ENCODE data around the gene FBXO41. TPM values are rescaled to one million over a fixed set of nuclear protein-coding genes. Genes with fewer than 3 reads are reported as not detected.

Gene FBXO41
- total and polyA plus RNA-seq, 2 donors (not counting 3 experiments of a cell fraction or from before 2014, with no cell fraction given) = 0.88 to 1.5 TPM

GRCh38 chr2:73265298-73266060 is 18.8 kb downstream of the FBXO41 start:
- POLR2A ChIA-PET = no interaction called here
- no TSS peak for BruUV-seq (replicated peaks)
- no peaks in the 10 kb centered on the region for H3K4me1 ChIP-seq (ENCODE audit: control insufficient read depth, extremely low read depth, insufficient read depth, low read length)
- no peaks in the 10 kb centered on the region for H3K36me3 ChIP-seq (ENCODE audit: control insufficient read depth in 2 of 2, extremely low read depth in 1 of 2, insufficient read depth in 2 of 2, low read length in 2 of 2)
- no peak overlapping the region for H3K9ac ChIP-seq (replicated peaks; ENCODE audit: extremely low read depth, insufficient read depth, low read length)
- no peak overlapping the region for H3K4me3 ChIP-seq (replicated peaks in 1 of 3; ENCODE audit: insufficient read depth in 1 of 3, low read depth in 1 of 3, low read length in 3 of 3)
- H3K9me3 ChIP-seq (replicated peaks; ENCODE audit: control insufficient read depth, insufficient read depth, low read length) = no peaks in the 10 kb centered on the region
- intact Hi-C loops (cut with micrococcal nuclease) (no loop called here), dilution Hi-C loops (cut with MboI; ENCODE audit: extremely low pct_ligation_motif_present, low sequenced_read_pairs) (no loop called here)
- DNase-seq (ENCODE audit: low read depth, low spot score) (no peak), FAIRE-seq (no peak)
- no peak overlapping the region for H2AFZ ChIP-seq (ENCODE audit: low read depth, low read length)
- CTCF ChIA-PET = no interaction called here
- H3K27ac ChIP-seq (ENCODE audit: insufficient read depth, low read depth, low read length) = no peak overlapping the region
- no peaks in the 10 kb centered on the region for H4K20me1 ChIP-seq (replicated peaks; ENCODE audit: control insufficient read depth, extremely low read depth, insufficient read depth, low read length)
- no peaks in the 10 kb centered on the region for H3K9me1 ChIP-seq (replicated peaks; ENCODE audit: control insufficient read depth, extremely low read depth, insufficient read depth, low read length)
- no peak for TF ChIP-seq GATA2 (IDR thresholded peaks at IDR 0.05; ENCODE audit: insufficient read depth, insufficient read length, low read depth, low read length)
- TF ChIP-seq CTCF (IDR thresholded peaks at IDR 0.05; ENCODE audit: extremely low read depth in 1 of 2, insufficient read depth in 1 of 2, low read depth in 1 of 2, low read length in 2 of 2) = no peak
- no peak for TF ChIP-seq MAX (IDR thresholded peaks at IDR 0.05; ENCODE audit: insufficient read depth, insufficient read length)
- H3K27me3 ChIP-seq (ENCODE audit: control insufficient read depth in 2 of 2, insufficient read depth in 2 of 2, low read length in 2 of 2) = peaks cover 30 to 34% of the 10 kb centered on the region in 2 experiments
- no peaks in the 10 kb centered on the region for H3K79me2 ChIP-seq (ENCODE audit: control insufficient read depth, insufficient read depth, low read length)
- no peak overlapping the region for H3K4me2 ChIP-seq (ENCODE audit: insufficient read depth, low read length)

GRCh38 chr2:73264783-73265182 is 19.5 kb downstream of the FBXO41 start:
- BruUV-seq (replicated peaks) = no TSS peak
- no peak for TF ChIP-seq MYC (IDR thresholded peaks at IDR 0.05; ENCODE audit: low read depth, low read length)
- TF ChIP-seq MAX (IDR thresholded peaks at IDR 0.05; ENCODE audit: insufficient read depth, insufficient read length) = no peak
- no peak for TF ChIP-seq CTCF (IDR thresholded peaks at IDR 0.05; ENCODE audit: extremely low read depth in 1 of 2, insufficient read depth in 1 of 2, low read depth in 1 of 2, low read length in 2 of 2)
- dilution Hi-C loops (cut with MboI; ENCODE audit: extremely low pct_ligation_motif_present, low sequenced_read_pairs) = no loop called here
- Histone ChIP-seq H2AFZ (ENCODE audit: low read depth, low read length) (no peak overlapping the region), H3K36me3 (ENCODE audit: control insufficient read depth in 2 of 2, extremely low read depth in 1 of 2, insufficient read depth in 2 of 2, low read length in 2 of 2) (no peaks in the 10 kb centered on the region), H3K9me1 (replicated peaks; ENCODE audit: control insufficient read depth, extremely low read depth, insufficient read depth, low read length) (no peaks in the 10 kb centered on the region), H4K20me1 (replicated peaks; ENCODE audit: control insufficient read depth, extremely low read depth, insufficient read depth, low read length) (no peaks in the 10 kb centered on the region), H3K4me2 (ENCODE audit: insufficient read depth, low read length) (no peak overlapping the region), H3K27ac (ENCODE audit: insufficient read depth, low read depth, low read length) (no peak overlapping the region), H3K4me1 (ENCODE audit: control insufficient read depth, extremely low read depth, insufficient read depth, low read length) (no peaks in the 10 kb centered on the region), H3K4me3 (replicated peaks in 1 of 3; ENCODE audit: insufficient read depth in 1 of 3, low read depth in 1 of 3, low read length in 3 of 3) (no peak overlapping the region), H3K79me2 (ENCODE audit: control insufficient read depth, insufficient read depth, low read length) (no peaks in the 10 kb centered on the region), H3K9me3 (replicated peaks; ENCODE audit: control insufficient read depth, insufficient read depth, low read length) (no peaks in the 10 kb centered on the region), H3K27me3 (ENCODE audit: control insufficient read depth in 2 of 2, insufficient read depth in 2 of 2, low read length in 2 of 2) (peaks cover 23 to 28% of the 10 kb centered on the region in 2 experiments), H3K9ac (replicated peaks; ENCODE audit: extremely low read depth, insufficient read depth, low read length) (no peak overlapping the region)
- CTCF ChIA-PET = no interaction called here
- DNase-seq (ENCODE audit: low read depth, low spot score) (no peak), FAIRE-seq (no peak)
- POLR2A ChIA-PET = no interaction called here
- intact Hi-C loops (cut with micrococcal nuclease) = loop anchor here (5.0 kb wide), 1 partner anchor 102 kb away; no protein-coding TSS in a partner anchor
